NCI-H2107 treated with DMSO at 0.1 percent for 48 hours (cell line): ENCODE data around the gene MAP1A.

Experiments
- DNase-seq: peaks from one replicate; lab custom pipeline; 2025; ENCODE audit not compliant: unreplicated experiment; lab: John Stamatoyannopoulos, UW

The MAP1A gene

GRCh38 chr15:43510200-43511011 is 7.0 kb upstream of the MAP1A start:
- DNase-seq: peak; percentile 76

- DNase-seq: peak; percentile 58
Observed at GRCh38 chr15:43511012-43511885, 6.2 kb upstream of the MAP1A start.

GRCh38 chr15:43513550-43513949 is 3.9 kb upstream of the MAP1A start:
- no peak for DNase-seq

GRCh38 chr15:43514241-43515057 is 3.0 kb upstream of the MAP1A start:
- DNase-seq: peak; percentile 29

GRCh38 chr15:43515741-43516140 is 1.7 kb upstream of the MAP1A start:
- DNase-seq: no peak

- no peak for DNase-seq
Observed at GRCh38 chr15:43516185-43516584, 1.2 kb upstream of the MAP1A start.

- no peak for DNase-seq
Observed at GRCh38 chr15:43516801-43517353, 531 bp upstream of the MAP1A start.

- peak; percentile 26 for DNase-seq
Observed at GRCh38 chr15:43518197-43518761, 871 bp downstream of the MAP1A start.

GRCh38 chr15:43519196-43519595 is 1.8 kb downstream of the MAP1A start:
- no peak for DNase-seq

- no peak for DNase-seq
Observed at GRCh38 chr15:43520138-43520537, 2.7 kb downstream of the MAP1A start.

- DNase-seq: no peak
Observed at GRCh38 chr15:43521419-43521818, 4.0 kb downstream of the MAP1A start.

- no peak for DNase-seq
Observed at GRCh38 chr15:43522247-43522646, 4.8 kb downstream of the MAP1A start.

- DNase-seq: no peak
Observed at GRCh38 chr15:43523646-43524045, 6.2 kb downstream of the MAP1A start.

GRCh38 chr15:43524254-43524845 is 6.9 kb downstream of the MAP1A start:
- DNase-seq: no peak

GRCh38 chr15:43525131-43525530 is 7.7 kb downstream of the MAP1A start:
- no peak for DNase-seq

GRCh38 chr15:43526261-43526930 is 9.0 kb downstream of the MAP1A start:
- no peak for DNase-seq

GRCh38 chr15:43527016-43527801 is 9.8 kb downstream of the MAP1A start:
- no peak for DNase-seq

GRCh38 chr15:43527802-43528541 is 10.6 kb downstream of the MAP1A start:
- DNase-seq: no peak
